ENCODE results near the gene SPACA4.
A peak's percentile ranks its signal among the peaks of the same experiment; 100 is the strongest.
"Not testable (repeated sequence)": the region's sequence is repeated elsewhere in the genome, so short reads cannot be mapped to it uniquely, and the experiment has no call there.

SPACA4 gene

GRCh38 chr19:48606463-48607358 is at the start of gene SPACA4:
TSS of gene SPACA4 (plus strand) at chr19:48606742. CDS start at chr19:48606979, 237 bp downstream.
- no peak for DNase-seq

GRCh38 chr19:48556825-48557224 is 49.7 kb upstream of the SPACA4 start:
- no peak for DNase-seq

- no peak for DNase-seq
These were observed 48.4 kb upstream of the SPACA4 start for GRCh38 chr19:48558018-48558684.

GRCh38 chr19:48560095-48560530 is 46.4 kb upstream of the SPACA4 start:
- no peak for DNase-seq

GRCh38 chr19:48561412-48561811 is 45.1 kb upstream of the SPACA4 start:
- no peak for DNase-seq

- no peak for DNase-seq
These were observed 41.5 kb upstream of the SPACA4 start for GRCh38 chr19:48565090-48565489.

- peak; percentile 58 to 83 for DNase-seq
These were observed 38.1 kb upstream of the SPACA4 start for GRCh38 chr19:48568345-48568886.

GRCh38 chr19:48569814-48570213 is 36.7 kb upstream of the SPACA4 start:
- peak; percentile 90 to 98 for DNase-seq

- DNase-seq = no peak
These were observed 35.0 kb upstream of the SPACA4 start for GRCh38 chr19:48571378-48572162.

GRCh38 chr19:48573163-48573505 is 33.4 kb upstream of the SPACA4 start:
- no peak for DNase-seq

GRCh38 chr19:48575931-48576622 is 30.5 kb upstream of the SPACA4 start:
- no peak for DNase-seq

- not testable (repeated sequence) for DNase-seq
These were observed 28.6 kb upstream of the SPACA4 start for GRCh38 chr19:48577908-48578307.

- DNase-seq = no peak
These were observed 27.7 kb upstream of the SPACA4 start for GRCh38 chr19:48578891-48579290.

- no peak for DNase-seq
These were observed 24.4 kb upstream of the SPACA4 start for GRCh38 chr19:48582168-48582567.

- DNase-seq = no peak
These were observed 19.2 kb upstream of the SPACA4 start for GRCh38 chr19:48587387-48587786.

GRCh38 chr19:48588670-48589401 is 17.7 kb upstream of the SPACA4 start:
- DNase-seq = peak; percentile 54 to 79

- peak in 1 of 2 experiments; percentile 40 for DNase-seq
These were observed 15.5 kb upstream of the SPACA4 start for GRCh38 chr19:48591021-48591420.

GRCh38 chr19:48595171-48595570 is 11.4 kb upstream of the SPACA4 start:
- no peak for DNase-seq

GRCh38 chr19:48595833-48596232 is 10.7 kb upstream of the SPACA4 start:
- DNase-seq = no peak

GRCh38 chr19:48596237-48596636 is 10.3 kb upstream of the SPACA4 start:
- DNase-seq = no peak

GRCh38 chr19:48596679-48597465 is 9.7 kb upstream of the SPACA4 start:
- DNase-seq = no peak

Data from NCI-H524 (cell line).